ENCODE results near the gene AMZ1.

Gene AMZ1, protein sequence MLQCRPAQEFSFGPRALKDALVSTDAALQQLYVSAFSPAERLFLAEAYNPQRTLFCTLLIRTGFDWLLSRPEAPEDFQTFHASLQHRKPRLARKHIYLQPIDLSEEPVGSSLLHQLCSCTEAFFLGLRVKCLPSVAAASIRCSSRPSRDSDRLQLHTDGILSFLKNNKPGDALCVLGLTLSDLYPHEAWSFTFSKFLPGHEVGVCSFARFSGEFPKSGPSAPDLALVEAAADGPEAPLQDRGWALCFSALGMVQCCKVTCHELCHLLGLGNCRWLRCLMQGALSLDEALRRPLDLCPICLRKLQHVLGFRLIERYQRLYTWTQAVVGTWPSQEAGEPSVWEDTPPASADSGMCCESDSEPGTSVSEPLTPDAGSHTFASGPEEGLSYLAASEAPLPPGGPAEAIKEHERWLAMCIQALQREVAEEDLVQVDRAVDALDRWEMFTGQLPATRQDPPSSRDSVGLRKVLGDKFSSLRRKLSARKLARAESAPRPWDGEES

DNA sequence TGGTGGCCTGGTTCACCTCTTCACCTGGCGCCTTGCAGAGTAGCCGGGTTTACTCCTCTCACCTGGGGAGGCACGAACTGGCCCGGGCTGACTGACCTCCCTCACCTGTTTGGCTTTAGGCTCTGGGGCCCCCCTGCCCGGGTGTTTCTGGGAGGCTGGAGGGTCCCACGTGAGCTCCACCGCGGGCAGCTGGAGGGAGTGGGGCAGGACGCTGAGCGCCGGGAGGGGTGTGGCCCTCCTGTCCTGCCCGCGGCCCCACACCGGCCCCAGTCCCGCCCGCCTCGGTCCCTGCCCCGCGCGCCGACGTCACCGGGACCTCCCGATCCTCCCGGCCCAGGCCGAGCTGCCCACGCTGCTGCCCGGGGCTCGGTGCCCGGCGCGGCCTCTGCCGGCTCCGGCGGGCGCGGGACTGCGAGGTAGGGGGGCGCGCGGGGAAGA, at the start of gene AMZ1:
Gene AMZ1, plus strand, starts transcription at position 322 of the 438 bp plus-strand sequence. CDS start 12,250 bp downstream, outside the sequence.
- FAIRE-seq: no peak

DNA sequence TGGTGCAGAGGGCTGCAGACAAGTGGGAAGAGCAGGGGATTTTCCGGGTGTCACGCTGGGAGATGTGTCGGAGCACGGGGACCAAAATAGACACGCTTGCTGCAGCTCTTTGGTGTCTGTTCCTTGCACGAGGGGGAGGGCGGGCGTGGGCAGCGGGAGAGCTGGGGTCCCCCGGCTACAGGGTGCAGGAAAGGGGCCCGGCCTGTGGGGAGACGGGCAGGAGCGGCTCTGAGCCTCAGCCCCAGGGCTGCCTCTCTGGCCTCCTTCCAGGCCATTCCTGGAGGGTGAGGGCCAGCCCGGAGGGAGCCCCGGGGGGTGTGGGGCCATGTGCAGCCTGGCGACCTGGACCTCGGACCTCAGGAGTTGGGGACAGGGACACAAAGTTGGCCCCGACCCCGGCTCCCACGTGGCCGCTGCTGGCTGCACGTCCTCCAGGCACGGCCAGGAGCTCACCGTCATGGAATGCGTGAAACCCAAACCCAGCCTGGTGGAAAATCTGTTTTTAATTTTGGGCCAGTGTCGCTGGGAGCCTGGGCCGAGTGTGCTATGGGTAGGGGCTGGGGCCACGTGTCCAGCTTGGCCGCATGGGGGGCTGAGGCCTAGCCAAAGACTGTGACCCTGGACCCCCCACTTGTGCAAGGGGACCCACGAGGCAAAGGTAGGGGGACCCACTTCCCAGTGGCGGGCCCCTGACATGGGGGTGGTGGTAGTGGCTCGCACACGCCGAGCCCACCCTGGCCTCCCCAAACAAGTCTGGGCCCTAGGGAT, 49.6 kb upstream of the AMZ1 start:
- FAIRE-seq: no peak

DNA sequence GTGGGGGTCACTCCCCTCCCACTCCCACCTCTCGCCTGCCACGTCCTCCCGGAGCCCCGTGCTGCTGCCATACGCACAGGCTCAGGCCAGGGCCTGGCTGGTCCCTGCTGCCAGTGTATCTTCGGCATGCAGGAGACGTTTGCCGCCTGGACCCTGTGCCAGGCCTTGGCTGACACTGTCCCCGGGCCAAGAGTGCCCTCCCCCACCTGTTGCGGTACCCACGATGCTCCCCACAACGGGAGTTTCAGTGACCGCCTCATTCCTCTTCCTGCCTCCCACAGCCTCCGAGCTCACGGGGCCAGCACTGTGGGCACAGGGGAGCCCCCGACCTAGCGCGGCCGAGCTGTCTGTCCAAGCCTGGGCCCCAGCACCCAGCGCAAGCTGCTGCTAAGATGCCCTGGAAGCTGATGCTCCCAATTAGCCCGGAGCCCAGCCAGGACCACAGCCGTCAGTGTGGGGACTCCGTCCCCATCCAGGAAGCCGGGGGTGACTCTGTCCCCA, 48.8 kb upstream of the AMZ1 start:
- no peak for FAIRE-seq

DNA sequence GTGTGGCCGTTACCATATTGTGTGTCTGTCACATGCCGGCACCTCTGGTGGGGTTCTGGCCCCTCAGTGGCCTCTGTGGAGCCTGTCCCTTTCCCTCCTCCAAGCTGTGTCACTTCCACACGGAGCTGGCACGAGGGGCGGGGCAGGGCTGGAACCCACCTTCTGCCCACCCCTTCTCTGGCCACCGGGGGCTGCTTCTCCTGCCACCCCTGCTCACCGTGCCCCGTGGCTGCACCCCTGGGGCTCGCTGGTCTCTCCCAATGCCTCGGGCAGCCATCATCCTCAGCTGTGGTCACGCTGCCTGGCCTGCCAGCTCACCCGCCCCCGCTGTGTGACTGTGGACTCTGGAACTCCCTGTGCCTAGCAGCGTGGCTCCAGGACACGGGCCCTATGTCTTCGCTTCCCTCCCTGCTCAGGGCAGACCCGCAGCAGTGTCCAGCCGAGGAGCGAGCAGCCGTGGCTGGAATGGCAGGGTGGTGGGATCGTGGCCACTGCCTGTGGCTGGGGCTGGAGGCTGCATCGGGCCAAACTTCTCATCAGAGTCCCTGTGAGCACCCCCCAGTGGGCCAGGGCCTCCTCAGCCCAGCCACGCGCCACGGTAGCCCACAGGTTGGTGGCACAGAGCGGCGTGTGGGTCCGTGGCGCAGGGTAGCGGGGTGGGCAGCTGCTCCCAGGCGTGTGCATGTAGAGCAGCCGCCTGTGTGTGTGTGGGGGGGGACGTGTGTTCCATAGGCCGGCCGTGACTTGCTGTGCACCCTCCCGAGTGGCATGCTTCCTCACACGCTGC, 48.1 kb upstream of the AMZ1 start:
- FAIRE-seq: no peak

DNA sequence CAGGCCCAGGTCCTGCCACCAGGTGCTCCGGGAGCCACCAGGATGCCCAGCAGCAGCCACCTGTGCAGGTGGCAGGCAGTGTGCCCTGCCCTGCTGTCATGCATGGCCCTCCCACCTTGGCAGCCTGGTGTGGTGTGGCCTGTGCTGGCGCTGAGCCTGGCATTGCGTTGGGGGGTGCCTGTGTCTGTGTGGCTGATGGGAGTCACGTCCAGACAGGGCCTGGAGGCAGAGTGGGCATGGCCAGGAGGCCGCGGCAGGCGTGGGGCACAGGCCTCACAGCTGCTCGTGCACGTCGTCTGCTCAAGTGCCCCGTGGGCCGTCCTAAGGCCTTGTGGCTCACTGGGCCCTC, 47.5 kb upstream of the AMZ1 start:
- no peak for FAIRE-seq

DNA sequence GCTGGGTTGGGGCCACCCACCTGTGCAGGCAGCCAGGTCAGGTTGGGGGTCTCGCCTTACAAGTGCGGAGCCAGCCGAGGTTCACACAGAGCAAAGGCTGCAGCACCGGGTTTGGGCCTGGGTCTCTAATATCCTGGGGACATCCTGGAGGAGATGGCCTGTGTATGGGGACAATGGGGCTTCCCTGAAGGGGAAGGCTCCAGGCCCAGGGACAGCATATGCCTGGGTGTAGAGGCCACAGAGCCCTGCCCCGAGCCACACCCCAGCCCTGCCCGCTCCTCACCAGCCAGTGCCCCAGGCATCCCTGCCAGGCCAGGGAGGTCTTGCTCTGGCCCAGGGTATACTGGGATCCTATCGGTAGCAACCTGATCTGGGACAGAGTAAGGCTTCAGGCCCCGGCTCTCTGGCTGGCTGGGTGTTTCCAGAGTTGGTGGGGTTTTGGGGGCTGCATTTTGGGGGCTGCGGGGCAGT, 47.1 kb upstream of the AMZ1 start:
- no peak for FAIRE-seq

DNA sequence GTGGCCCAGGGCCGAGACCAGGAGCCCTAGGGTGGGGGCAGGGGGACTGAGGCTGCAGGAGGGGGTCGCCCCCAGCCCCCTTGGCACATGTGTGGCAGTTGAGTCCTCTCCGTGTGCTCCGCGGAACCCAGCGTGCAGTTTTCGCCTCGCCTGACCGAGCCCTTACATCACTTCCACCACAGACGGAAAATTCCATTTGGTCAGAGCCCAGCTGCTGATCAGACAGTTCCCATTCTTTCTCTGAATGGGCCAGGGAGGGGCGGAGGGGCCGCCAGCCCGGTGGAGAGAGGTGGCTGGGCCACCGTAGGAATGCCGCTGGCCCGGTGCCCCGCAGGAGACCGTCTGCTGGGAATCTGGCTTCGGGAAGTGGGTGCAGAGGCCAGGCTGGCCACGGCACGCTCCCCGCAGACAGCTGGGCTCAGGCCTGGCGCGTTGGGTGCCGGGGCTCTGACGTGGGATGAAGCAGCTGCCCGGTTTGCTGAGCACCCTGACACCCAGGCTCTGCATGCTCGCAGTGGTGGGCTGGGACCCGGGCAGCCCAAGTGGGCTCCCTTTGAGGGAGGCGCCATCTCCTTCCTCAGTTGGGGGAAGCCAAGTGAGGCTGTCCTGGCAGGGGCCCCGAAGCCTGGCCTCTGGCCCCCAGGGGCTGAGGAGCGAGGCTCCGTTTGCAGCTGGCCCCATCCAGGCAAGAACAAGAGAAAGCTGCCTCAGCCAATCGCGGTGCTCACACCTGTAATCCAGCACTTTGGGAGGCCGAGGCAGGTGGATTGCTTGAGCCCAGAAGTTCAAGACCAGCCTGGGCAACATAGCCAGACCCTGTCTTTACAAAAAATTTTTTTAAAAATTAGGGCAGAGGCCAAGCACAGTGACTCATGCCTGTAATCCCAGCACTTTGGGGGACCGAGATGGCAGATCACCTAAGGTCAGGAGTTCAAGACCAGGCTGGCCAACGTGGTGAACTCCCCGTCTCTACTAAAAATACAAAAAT, 46.3 kb upstream of the AMZ1 start:
- peak; percentile 35 for FAIRE-seq

DNA sequence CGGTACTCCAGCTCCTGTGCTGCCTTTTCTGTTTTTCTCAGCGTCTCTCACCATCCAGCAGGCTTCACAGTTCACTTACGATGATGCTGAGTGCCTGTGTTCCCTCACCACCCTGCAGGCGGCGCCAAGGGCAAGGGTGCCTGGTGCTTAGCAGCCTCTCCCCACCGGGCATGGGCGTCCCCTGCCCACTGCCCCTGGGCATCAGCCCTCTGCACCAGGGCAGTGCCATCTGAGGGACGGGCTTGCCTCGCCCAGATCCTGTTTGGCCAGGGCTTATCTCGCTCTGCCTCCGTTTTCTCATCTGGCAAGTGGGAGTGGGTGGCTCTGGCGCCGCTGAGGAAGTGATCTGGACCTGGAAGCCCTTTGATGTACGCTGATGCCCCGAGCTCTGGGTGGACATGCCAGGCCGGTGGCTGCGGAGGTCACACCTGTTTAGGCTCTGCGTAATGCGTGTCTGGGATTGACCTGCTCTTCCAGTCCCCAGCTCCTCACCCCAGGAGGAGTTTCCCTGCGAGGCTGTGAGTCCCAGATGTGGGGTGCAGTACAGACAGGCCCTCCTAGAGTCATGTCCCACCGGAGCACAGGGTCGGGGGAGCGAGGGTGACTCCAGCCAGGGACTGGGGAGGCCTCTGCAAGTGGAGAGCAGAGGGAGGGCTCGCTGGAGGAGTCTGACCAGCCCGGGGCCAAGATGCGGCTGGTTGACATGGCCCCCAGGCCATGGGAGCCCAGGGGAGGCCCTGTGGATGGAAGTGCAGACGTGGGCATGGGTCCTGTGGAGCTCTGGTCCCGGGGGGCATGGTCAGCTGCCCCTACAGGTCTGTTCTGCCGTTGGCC, 44.4 kb upstream of the AMZ1 start:
- no peak for FAIRE-seq

DNA sequence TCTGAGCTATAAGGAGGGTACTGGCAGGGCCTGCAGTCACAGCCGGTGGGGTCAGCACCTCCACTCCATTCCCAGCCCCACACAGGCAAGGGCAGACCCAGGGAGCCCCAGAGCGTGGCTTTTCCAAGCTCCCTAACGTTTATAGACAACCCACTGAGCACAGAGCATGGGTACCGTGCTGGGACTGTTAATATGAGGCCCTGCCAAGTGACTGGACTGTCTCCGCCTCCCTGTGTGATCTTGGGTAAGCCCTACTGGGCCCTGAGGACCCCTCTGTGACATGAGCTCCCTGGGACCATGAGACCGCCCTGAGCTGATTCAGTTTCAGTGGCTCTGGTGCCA, 43.8 kb upstream of the AMZ1 start:
- FAIRE-seq: no peak

DNA sequence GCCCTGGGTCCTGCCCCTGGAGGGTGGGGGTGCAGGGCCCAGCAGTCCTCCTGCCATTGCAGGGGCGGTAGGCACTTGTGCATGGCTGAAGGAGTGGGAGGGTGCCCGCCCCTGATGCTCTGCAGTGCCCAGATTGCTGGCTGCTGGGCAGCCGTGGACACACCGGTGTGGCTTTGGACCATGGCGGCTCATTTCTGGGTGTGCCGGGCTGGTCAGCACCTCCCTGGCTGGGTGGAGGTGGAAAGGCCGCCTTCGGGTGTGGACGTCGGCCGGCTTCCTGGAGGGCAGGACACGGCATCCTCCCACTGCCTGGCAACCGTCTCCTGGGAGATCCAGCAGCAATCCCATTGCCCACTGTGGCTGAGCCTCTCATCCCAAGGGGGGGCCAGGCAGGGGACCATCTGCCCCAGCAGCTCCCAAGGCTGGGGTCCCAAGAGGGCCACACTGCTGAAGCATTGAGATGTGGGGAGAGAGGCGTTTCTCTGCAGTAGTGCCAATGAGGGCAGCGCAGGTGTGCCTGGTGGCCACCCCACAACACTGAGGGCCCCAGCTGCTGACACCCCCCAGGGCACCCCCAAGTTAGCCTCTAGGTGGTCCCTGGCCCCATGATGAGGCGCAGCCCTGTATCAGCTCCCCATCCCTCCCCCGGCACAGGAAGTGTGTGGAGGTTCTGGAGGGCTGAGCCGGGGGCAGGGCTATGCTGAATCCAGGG, 43.3 kb upstream of the AMZ1 start:
- FAIRE-seq: no peak

DNA sequence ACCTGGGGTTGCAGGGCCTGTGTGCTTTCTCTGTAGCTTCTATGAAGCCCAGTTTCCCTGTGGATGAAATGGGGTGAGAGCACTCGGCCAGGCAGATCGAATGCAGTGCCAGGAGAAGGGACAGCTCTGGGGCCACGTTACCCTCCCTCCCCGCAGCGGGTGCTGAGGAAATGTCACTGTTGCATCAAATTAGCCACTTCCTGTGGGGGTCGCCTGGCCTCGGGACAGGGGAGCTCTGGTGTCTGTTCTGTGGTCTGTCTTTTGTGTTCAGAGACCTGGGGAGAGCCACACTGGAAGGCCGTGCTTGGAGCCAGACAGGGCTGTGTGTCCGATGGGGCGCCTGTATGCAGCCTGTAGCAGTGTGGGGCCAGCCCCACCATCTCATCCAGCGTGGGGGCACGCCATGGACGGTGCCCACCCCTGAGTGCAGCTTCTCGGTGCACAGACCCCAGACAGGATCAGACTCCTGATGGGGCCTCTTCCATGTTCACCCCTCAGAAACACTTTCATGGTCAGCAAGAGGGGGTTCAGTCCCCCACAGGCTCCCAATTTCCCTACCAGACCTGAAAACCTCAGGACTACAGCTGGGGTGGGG, 42.6 kb upstream of the AMZ1 start:
- no peak for FAIRE-seq

DNA sequence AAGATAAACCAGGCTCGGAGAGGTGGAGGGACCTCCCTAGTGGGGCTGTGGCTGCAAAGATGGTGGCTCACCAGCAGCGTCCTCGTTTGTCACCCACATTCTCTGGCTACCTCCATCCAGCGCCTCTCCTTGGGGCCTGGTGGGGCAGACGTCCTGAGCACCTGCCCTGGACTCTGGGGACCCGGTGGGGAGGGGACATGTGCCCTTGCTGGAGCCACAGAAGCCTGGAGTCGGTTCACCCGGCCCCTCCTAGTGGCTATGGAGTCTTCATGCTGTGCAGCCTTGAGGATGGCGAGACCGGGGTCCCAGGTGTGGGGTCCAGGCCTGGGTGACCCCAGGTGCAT, 41.7 kb upstream of the AMZ1 start:
- no peak for FAIRE-seq

DNA sequence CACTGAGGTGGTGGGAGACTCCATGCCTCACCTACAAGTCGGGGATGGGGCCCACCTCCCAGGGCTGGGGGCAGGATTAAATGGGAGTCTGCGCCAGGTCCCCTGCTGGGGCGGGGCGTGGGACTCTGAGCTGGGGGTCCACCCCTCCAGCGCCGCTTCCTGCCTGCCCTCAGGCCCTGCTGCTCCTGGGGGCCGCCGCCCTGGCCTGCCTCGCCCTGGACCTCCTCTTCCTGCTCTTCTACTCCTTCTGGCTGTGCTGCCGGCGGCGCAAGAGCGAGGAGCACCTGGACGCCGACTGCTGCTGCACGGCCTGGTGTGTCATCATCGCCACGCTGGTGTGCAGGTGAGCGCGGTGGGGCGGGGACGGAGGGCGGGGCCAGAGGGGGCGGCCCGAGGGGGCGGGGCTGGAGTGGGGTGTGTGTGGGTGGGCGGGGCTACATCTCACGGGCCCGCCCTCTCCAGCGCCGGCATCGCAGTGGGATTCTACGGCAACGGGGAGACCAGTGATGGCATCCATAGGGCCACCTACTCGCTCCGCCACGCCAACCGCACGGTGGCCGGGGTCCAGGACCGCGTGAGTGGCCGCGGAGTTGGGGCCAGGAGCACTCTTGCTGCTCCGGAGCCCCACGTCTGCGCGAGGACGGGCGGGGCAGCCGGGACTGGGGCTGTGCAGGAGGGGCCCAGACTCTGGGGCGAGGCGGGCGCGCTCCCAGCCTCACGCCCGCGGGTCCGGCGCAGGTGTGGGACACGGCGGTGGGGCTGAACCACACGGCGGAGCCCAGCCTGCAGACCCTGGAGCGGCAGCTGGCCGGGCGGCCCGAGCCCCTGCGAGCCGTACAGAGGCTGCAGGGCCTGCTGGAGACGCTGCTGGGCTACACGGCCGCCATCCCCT, 41.1 kb upstream of the AMZ1 start:
- no peak for FAIRE-seq

DNA sequence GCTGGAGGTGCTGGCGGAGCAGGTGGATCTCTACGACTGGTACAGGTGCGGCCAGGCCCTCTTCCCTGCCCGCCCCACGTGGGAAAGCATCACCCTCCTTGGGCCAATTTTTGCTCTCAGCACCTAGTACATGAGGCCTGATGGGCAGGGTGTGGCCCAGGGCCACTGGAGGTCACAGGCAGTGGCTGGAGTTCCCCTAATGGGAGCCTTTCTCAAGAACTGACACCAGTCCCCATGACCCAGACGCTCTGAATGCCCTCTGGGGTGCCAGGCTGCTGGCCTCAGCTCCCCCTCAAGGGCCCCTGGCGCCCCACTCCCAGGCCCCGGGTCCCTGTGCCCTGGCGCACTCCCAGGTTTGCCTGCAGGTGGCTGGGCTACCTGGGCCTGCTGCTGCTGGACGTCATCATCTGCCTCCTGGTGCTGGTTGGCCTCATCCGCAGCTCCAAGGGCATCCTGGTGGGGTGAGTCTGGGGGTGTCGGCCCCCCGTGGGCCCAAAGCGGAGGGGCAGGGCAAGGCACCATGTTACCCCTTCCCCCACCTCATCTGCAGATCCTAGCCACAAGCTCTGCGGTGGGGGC, 40.3 kb upstream of the AMZ1 start:
- FAIRE-seq: no peak

DNA sequence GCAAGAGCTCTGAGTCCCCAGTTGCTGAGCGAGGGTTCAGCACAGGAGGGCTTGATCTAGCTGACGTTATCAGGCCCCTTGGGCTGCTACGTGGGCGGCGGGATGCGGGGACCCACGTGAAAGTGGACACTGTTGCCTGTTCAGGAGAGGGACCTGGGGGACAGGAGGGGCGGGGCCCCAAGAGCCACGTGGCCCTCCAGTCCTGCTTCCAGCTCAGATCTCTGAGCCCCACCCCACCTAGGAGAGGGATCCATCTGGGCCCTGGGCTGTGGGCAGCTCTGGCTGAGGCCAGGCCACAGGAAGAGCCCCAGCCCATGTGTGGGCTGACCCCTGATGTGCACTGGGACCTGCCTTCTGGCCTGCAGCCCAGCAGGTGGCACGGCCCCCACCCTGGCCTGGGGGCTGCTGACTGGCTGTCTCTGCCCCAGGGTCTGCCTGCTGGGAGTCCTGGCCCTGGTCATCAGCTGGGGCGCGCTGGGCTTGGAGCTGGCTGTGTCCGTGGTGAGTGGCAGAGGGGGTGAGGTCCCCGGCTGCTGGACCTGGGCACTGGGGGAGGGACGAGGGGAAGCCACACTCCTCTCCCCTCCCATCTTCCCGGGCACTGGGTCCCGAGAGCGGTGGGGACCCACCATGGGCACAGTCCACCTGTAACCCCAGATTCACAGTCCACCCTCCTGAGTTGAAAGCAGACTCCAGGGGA, 38.7 kb upstream of the AMZ1 start:
- FAIRE-seq: no peak

DNA sequence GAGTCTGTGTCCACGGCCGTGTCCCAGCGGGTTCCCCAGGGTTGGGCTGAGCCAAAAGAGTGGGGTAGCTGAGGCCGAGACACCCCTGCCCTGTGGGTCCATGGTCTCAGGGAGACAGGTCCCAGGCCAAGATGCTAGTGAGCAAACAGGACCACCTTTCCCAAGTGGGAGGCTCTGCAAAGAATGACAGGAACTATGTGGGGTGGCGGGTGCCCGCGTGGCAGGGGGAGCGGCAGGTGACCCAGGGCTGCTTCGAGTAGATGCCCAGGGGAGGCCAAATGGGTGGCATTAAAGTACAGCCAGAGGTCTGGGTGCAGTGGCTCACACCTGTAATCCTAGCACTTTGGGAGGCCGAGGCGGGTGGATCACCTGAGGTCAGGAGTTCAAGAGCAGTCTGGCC, 38.0 kb upstream of the AMZ1 start:
- FAIRE-seq: no peak

DNA sequence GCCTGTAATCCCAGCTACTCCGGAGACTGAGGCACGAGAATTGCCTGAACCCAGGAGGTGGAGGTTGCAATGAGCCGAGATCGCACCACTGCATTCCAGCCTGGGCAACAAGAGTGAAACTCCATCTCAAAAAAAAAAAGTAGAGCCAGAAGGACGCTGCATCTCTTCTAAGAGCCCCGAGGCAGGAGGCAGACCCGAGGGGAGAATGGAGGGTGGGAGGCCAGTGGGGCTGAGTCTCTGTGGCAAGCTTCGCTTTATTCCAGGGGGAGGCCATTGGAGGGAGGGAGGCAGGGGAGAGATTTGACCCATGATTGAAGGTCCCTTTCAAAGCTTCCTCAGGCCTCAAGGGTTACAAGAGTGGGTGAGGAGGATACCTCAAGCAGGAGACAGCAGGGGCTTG, 37.6 kb upstream of the AMZ1 start:
- FAIRE-seq: no peak

DNA sequence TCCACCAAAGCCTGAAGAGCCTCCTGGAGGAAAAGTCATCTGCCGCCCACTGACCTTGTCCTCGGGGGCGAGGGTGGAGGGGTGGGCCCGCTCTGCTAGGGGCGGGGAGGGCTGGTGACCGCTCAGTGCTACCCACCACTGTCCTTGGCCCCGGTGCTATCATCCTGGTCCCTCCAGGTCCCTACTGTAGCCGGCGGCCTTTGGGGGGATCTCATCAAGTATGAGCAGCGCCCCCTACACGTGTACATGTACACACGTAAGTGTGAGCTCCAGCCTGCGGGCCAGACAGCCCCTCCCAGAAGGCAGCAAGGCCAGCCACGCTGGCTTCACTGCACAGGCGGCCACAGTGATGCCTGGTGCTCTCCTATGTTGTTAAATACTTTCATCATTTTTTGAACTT, 36.7 kb upstream of the AMZ1 start:
- FAIRE-seq: no peak

All from endometrium (tissue), 2 donors.